CD4-positive, alpha-beta T cell treated with Interleukin-12 subunit alpha and Interleukin-12 subunit beta, for 1 hour (primary cell): ENCODE results near the gene CLIC5.
A peak's percentile ranks its signal among the peaks of the same experiment; 100 is the strongest.
"Not testable (repeated sequence)": the region's sequence is repeated elsewhere in the genome, so short reads cannot be mapped to it uniquely, and the experiment has no call there.

Experiments used
- DNase-seq: peaks from one replicate; pipeline ENCODE4 v3.0.0-alpha.2; 2020

CLIC5 gene

DNA sequence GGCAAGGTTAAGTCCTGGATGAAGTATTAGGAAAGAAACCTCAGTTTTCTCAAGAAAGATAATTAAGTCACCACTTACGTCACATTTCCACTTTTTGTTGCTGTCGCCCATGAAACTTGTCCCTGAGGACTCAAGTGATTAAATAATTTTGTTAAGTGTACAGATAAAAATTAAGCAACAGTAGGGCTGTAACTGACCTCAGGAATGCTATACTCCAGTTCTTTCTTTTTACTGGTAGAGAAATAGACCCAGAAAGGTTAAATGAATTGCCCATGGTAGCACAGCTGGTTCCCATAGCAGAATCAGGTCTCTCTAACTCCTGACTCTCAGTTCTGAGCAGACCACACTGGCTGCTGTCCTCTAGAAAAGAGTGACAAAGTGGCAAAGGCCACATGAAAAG is 54.5 kb downstream of the CLIC5 start:
- DNase-seq = no peak

DNA sequence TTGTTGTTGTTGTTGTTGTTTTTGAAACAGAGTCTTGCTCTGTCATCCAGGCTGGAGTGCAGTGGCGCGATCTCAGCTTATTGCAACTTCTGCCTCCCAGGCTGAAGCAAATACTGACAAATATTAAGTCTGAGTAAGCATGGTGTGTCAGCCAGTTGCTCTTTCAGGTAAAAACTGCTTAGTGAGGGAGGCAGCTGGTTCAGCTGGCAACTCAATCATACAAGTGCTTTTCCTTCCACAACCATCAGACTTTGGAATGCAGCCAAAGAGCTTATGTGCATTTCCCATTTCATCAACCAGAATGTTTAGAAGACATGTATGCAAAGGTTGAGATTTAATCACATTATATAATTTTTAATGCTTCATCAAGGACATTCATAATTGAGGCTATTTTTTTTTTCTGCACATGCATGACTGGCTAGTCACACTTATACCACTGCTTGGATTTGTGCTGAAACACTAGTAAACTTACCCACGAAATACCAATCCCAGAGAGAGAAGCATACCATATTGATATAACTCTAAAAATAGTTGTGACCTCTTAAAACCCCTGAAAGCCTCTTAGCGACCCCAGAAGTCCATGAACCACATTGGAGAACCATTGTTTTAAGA is 56.0 kb downstream of the CLIC5 start:
- no peak for DNase-seq

DNA sequence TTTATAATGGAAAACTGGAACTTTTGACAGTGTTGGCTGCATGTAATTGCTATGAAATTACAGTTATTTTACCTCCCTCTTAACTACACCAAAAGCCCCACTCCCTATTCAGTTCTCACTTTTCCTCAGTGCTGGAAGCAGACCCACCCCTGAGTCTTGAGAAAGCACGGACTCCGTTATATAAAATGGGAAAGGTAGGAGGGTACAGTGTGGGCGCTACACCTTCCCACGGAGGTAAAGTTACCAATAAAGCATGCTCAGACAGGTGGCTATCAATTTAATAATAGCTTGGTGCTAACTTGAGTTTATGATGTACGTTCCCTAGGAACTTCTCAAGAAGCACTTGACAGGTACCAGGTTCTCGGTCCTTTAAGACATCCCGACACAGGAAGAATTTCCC is 59.0 kb downstream of the CLIC5 start:
- DNase-seq = no peak

DNA sequence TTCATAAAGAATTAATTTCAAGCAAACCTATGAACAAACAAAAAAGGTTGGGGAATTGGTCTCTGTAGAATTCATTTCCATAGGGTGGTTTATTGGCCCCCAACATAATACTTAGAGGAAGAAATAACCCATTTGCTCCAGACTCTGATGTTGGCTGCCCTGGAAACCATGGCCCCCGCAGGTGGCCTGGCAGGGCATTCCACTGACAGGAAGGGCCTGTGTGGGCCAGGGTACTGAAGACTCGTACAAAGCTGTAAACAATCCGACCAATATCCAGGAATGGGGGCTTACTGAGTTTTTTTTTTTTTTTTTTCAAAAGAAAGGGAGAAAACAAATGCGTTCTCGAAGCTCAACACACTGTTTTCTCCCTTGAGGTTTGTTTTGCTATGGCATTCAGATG is 59.5 kb downstream of the CLIC5 start:
- DNase-seq = no peak

DNA sequence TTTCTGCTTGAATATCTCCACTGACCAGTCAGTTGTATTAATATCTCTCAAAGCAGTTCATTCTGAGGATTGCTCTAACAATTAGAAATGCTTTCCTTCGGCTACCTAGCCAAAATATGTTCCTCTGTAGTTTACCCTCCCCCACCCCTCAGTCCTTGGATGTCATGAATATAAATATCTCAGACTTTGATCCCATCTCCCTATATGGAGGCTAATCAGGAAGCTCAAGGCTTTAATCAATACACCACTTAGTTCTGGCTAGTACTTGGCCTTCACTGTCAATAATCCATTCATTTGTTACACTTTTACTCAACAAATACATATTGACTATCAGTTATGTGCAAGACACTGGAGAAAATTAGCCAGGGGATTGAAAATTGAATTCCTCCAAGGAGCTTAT is 60.1 kb downstream of the CLIC5 start:
- DNase-seq = no peak

DNA sequence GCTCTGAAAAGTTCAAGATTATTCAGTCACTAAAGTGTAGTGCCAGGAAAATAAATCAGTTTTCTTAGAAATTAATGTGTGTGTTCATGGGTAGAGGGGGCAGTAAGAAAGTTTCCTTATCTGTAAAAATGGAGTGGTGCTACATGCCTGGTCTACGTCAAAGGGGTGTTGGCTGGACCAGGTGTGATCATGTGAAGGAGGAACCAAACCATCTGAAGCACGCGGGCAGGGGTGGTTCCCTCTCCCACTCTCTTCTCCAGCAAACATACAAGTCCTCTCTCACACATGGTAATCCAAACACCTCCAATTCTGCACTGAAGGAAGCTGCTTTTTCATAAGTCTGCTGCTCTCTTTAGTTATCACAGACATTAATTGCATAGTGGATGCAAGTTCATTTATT is 63.1 kb downstream of the CLIC5 start:
- DNase-seq = no peak

DNA sequence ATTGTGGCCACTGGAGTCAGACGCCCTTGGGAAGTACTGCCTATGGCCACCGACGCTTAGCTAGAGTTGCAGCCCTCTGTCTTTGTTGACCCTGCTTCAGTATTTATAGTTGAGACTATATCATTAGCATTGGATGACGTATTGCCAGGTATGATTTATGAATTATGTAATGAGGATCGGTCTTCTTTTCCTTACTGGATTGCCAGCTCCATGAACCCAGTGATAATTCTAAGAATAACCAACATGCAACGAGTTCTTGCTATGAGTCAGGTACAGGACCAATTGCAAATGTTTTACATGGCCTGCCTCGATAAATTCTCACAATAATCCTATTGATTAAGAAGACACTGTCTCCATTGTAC is 63.5 kb downstream of the CLIC5 start:
- DNase-seq = no peak

DNA sequence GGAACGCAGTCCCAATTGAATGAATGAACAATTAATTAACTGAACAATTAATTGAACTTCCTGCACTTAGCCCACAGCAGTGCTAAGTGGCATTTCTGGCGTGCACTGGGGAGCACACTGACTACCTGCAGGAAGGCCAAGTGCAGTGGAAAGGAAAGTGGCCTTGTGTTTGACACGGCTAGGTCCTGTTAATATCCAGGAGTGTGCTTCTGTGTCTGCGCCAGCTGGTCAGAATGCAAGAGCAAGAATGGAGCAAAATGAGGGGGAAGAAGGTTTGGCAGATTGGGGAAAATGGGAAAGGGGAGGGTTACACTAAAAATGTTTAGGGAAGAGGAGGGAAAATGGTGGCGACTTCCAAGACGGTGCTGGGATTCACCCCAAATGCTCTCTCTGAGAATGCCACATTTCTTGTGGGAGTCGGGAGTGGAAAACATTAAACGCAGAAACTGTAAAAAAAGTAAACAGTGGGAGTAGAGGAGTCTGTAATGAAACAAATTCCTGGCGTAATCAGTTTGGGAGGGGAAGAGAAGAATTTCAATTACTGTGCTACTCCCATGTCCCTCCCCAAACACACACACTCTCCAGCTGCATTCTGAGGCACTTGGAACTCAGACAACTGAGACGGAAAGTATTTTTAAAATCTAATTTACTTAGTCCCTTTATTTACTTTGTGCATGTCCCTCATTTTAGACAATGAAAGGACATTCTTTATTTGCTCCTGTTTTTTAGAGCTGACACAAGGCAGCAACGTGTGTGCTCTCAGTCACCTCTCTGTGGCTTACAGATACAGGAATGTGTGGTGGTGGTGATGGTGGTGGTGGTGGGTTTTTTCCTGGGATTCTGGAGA is 64.1 kb downstream of the CLIC5 start:
- DNase-seq = no peak

DNA sequence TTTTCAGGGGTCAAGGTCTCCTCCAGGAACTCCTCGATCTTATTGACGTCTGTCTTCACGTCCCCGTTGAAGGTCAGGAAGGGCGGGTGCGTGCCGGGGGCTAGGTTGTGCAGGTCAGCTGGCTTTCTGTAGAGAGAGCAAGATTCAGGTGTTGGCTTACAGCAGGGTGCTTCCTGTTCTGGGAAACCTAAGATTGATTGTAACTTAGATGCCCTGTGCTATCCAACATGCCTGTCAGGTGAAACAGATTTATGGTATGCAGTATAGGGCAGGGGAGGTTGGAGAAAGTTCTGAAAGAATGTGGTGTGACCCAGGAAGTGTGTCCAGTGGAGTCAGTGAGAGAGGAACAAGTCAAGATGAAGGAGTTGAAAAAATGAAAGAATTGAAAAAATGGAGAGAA is 66.4 kb downstream of the CLIC5 start:
- DNase-seq = no peak

DNA sequence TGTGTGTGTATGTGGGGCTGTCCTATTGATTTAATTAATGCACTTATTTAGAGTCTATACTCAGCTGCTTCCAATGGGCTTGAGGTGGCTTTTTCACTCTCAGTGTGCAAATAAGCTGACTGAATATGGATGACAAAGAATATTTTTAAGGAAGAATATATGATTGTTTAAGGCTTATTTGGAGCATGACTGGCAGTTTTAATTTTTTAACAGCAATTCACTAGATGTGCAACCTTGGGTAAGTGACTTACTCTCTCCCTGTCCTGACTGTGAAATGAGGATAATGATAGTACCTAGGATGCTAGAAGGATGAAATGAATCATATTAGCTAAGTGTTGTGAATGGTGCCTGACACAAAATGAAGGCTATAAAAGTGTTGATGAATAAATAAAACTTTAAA is 67.9 kb downstream of the CLIC5 start:
- no peak for DNase-seq

DNA sequence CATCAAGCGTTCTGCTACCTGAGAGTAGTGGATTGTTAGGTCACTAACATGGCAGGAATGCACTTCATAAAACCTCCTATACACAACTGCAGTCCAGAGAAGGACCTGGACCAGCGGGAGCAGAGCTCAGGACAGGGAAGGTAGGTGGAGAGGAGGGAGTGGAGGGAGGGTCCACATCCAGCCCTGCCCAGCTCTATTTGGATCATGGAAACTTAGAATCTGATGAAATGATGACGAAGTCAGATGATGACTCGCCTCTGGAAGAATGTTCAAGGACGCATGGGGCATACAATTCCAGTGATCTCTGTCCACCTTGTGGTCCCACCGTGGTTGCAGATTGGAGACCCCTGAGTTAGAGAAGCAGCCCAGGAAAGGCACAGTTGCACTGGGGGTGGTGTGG is 68.8 kb downstream of the CLIC5 start:
- no peak for DNase-seq

DNA sequence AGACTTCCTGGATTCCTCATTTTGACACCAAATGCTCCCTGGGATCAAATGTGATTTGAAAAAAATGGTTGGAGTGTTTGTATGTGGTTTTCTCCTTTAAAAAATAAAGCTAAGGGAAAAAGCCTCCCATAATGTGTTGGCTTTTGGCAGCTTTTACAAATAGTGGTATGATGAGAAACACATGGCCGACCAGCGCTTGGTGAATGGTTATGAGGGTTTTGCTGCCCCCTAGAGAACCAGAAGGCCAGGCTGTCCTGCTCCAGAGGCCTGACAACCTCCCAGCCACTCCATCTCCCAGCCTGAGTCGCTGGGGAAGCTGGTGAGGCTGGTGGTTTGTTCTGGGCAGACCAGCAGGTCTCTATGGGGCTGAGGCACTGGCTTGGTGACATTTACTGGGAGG is 69.3 kb downstream of the CLIC5 start:
- no peak for DNase-seq

DNA sequence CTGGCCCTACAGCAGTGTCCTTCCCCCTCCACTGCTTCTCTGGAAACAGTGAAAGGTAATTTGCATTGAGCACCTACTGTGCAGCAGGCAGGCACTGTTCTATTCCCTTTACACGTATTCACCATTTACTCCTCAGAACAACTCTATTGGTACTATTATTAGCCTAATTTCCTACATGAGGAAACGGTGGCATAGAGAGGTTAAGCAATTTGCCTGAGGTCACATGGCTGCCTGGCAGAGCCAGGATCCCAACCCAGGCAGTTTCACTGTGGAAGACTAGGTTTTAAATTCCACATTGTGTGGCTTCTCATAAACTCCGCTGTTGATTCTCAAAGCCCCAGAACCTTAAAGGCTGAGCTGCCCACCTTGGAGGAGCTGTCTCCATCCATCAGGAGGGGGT is 72.7 kb downstream of the CLIC5 start:
- no peak for DNase-seq

DNA sequence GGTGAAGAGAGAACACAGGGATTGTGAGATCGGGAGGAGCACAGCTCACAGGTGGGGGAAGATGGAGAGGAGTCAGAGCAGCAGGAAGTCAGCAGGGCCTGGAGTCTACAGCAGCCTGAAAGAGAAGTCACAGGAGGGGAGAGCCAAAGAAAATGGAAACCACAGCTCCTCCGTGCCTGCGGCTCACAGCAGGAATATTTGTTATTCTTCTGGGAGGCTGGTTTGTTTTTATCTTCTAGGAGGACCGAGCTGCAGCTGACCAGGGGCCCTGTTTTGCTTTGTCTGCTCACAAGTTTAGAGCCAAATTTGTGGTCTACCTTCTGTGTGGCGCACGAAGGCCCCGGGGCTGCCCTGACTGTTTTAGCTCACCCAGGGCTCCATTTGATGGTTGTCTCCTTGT is 81.8 kb downstream of the CLIC5 start:
- no peak for DNase-seq

DNA sequence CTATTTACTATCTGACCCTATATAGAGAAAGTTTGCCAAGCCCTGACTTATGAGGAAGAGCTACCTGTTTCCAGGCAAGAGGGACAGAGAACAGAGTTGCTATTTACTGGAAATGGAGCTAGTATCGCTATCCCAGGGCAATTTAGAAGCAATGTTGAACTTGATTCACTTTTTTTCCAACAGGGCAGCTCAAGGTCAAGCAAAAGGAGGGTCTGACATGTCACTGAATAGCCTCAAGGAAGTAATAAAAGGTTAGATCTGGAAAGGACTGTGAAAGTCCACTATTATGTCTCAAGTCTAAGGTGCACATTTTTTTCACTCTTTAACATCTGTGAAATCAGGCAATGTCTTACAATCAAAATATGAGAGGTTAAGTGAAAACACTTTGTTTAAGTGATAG is 84.4 kb downstream of the CLIC5 start:
- DNase-seq = no peak

DNA sequence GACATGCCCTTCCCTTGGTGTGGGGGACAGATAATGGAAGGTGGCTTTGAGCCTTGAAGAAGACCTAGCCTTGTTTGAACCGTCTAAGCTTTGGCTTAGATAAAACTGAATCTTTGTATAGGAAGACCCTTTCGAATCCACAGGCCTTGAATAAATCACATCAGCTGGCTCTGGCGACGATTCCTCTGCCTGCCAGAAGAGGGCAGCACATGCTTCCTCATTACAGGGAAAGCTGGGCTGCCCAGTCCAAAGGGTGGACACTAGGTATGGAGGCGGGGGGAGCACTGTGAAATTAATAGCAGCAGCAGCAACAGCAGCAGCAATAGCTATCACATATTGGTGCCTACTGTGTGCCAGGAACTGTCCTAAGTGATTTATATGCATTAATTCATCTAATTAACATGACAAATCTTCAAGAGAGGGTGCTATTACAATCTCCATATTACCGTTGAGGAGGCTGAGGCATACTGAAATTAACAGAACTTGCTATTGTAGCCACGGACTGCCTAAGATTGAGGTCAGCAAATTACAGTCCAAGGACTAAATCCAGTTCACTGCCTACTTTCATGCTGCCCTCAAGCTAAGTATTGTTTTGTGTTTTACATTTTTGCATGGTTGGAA is 85.1 kb downstream of the CLIC5 start:
- DNase-seq = peak; percentile 61

DNA sequence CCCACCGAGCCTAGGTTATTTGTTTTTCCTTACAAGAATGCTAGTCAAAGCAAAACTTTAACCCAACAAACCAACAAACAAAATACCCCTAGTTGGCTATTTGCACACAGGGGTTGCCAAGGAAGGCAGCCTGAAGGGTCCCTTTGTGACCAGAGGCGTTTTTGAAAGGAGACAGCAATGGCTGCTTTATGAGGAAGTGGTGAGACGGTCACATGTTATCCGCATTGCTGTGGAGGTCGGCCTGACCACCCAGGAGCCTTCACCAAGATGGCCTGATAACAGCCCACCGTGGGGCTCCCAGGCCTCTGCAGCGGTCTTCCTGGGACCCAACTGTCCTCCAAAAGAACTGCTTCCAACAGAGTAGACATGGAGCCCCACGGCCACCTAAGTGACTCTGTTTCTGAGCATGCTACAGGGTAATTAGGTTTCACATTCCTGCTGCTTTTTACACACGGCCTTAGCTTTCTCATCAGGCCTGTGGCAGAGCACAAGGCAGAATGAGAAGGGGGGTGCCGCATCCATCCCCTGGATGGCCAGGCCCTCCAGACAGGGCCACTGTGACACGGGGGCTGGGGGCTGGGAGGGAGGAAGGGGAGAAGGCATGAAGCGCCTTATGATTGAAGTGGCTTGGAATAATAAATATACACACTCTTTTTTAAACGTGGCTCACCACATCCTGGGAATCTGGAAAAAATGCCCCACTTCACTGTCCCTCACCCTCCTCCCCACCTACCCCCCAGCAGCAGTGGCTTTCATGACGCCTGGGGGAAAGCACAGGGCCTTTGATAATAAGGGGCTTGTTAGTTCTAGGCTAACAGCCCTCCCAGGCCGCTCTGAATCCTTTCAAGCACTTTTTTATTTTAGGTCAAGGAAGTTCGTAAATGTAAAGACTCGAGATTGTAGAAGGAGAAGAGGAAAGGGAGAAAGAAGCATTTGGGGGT is 86.0 kb downstream of the CLIC5 start:
- no peak for DNase-seq

DNA sequence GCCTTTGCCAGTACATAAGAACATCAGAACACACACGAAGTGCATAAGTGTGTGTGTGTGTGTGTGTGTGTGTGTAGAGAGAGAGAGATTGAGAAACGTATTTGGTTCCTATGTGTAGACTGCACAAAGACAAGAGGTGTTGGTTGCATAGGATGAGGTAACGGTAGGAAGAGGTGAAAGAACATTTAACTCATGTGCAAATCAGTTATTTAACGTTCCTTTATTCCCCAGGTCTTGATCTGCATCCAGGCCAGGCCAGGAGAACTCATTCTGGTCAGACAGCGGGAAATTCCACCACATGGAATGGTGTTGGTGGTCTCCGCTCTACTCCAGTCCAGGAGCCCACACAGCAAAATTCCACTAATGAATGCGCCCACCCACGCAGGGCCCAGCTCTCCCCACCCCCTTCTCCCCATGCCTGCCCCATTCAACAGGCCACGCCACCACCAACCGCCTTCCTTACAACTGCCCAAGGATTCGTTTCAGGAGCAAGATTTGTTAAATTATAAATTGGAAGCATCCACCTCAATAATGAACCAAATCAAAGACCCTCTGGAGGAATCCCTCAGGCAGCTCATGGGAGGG is 86.8 kb downstream of the CLIC5 start:
- no peak for DNase-seq

DNA sequence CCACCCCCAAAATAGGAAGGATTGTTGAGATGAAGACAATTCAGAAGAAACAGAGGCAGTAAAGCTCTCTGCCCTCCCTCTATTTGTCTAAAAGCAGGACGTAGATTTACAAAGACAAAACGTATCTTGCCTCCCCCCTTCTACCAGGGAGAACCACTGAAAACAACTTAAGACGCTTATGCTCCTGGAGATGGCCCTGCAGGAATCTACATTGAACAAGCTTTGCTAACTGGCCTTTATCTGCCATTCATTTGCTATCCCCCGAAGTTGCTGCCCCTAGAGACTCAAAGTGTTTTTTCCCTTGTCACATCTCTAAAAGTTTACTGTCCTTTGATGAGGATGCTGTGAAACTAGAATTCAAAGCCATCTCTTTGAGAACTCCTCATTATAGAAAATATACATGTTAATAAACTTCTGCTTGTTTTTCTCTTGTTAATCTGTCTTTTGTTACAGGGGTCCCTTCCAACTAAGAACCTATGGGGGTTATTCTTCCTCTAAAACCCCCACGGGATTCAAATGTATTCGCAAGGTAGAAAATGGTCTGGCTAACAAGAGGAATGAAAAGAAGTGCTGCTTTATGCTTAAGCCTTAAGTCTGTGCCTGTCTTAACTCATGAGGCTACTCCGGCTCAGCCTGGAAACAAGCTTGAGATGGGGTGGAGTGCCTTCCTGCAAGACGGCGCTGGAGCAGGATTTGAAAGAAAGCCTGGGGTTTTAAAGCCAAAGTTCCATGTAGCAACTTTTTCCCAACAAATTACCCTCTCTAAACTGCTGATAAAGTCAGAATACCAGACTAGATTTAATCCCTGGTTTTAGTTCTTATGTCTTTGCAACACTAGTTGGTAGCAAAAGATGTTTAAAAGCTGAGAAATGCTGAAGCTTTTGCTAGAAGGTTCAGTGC is 88.0 kb downstream of the CLIC5 start:
- DNase-seq = no peak

DNA sequence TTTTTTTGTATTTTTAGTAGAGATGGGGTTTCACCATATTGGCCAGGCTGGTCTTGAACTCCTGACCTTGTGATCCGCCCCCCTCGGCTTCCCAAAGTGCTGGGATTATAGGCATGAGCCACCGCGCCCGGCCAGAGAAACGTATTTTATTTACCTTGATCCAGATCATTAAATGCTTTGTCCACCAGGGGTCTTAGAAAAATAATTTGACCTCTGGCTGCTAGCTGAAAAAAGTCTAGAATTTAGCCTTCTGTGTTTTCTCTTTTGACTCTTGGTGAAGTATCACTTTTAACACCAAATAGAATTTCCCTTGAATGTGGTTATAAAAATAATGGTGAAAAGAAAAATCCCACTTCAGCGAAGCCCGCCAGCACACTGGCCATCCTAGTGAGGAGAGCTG is 89.2 kb downstream of the CLIC5 start:
- not testable (repeated sequence) for DNase-seq

DNA sequence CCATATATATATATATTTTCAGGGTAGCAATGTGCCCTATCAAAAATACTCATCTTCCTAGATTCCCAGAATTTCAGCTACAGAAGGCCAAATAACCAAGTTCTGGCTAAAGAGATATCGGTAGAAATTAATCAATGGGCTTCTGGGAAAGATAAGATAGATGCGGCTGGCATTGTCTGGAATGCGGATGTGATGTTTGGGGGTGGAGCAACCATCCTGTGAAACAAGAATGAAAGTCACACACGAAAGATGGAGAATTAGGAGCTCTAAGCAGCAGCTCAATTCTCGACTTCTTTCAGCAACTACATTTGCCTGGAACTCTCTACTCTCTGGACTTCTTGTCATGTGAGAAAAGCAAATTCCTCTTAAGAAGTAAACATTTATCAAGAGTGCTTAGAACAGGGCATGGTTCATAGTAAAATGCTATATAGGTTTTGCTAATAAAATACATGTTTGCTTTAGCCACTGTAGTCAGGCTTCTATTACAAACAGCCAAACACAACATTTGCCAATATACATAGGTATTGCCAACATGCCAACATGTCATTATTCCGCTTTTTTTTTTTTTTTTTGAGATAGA is 90.8 kb downstream of the CLIC5 start:
- no peak for DNase-seq
